D721Med (cell line): ENCODE data around the gene EPG5.
"Not testable (repeated sequence)": the region's sequence is repeated elsewhere in the genome, so short reads cannot be mapped to it uniquely, and the experiment has no call there.

ENCODE experiments used
- DNase-seq: peaks from one replicate; pipeline ENCODE4 v3.0.0; 2011; ENCODE audit warnings: low spot score; ENCODE audit not compliant: insufficient read length
- FAIRE-seq: peaks from 2 replicates; lab custom pipeline; 2011; peaks lifted over from hg19 to GRCh38; lab: Jason Lieb, UNC
- TF ChIP-seq, protein P1 (sequence below): IDR thresholded peaks from 2 replicates; pipeline ENCODE4 v1.5.1; 2012; ENCODE audit warnings: mild to moderate bottlenecking, control low read depth; ENCODE audit not compliant: insufficient read depth; ENCODE audit errors: missing control alignments

EPG5 gene

DNA sequence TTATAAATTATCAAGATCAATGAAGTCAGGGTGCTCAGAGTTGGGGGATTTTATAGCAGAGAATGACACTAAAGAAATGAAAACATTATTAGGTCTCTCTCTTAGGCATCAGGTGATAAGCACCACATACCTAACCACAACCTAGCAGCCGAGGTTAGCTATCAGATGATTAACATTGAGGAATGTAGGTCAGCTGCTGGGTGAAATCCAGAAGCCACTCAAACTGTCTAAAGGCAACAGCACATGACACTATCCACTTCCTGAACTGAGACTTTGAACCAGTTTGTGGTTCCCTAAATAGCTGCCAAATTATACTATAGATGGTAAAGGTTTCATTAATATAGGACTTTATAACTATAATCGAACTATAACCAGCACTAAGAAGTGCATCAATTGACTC is 4.7 kb downstream of the EPG5 start:
- no peak for DNase-seq
- TF ChIP-seq, protein P1, sequence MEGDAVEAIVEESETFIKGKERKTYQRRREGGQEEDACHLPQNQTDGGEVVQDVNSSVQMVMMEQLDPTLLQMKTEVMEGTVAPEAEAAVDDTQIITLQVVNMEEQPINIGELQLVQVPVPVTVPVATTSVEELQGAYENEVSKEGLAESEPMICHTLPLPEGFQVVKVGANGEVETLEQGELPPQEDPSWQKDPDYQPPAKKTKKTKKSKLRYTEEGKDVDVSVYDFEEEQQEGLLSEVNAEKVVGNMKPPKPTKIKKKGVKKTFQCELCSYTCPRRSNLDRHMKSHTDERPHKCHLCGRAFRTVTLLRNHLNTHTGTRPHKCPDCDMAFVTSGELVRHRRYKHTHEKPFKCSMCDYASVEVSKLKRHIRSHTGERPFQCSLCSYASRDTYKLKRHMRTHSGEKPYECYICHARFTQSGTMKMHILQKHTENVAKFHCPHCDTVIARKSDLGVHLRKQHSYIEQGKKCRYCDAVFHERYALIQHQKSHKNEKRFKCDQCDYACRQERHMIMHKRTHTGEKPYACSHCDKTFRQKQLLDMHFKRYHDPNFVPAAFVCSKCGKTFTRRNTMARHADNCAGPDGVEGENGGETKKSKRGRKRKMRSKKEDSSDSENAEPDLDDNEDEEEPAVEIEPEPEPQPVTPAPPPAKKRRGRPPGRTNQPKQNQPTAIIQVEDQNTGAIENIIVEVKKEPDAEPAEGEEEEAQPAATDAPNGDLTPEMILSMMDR: no peak

DNA sequence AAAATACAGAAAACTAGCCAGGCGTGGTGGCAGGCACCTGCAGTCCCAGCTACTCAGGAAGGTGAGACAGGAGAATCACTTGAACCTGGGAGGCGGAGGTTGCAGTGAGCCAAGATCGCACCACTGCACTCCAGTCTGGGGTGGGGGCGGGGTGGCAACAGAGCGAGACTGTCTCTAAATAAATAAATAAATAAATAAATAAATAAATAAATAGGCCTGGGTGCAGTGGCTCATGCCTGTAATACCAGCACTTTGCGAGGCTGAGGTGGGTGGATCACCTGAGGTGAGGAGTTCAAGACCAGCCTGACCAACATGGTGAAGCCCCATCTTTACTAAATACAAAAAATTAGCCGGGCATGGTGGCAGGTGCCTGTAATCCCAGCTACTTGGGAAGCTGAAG is 7.6 kb downstream of the EPG5 start:
- not testable (repeated sequence) for DNase-seq, FAIRE-seq

More for the DNA sequence above, 4.7 kb downstream of the EPG5 start:
- FAIRE-seq: no peak

GRCh38 chr18:45958730-45959129 is 8.4 kb downstream of the EPG5 start:
- DNase-seq (no peak), FAIRE-seq (no peak)
- TF ChIP-seq, protein P1: no peak

- FAIRE-seq: no peak
Measured at GRCh38 chr18:45958027-45958426, 9.1 kb downstream of the EPG5 start.

DNA sequence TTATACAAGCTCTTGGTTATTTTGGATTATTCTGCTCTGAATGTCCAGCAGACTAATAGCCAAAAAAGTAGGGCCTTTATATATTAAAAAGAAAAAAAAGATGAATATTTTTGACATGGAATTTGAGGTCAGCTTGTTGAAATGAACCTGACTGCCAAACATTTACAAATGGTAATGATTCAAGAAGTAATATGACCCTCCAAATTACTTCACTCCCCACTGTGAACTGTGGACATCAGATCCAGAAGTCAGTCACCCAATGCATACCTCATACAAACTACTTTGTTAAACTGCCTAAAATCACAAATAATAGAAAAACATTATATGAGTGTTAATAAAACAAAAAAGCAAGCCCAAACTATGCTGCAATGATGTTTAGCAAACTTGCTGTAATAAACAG is 10.0 kb downstream of the EPG5 start:
- FAIRE-seq (no peak), DNase-seq (no peak)
- TF ChIP-seq, protein P1: no peak

More at GRCh38 chr18:45958027-45958426, 9.1 kb downstream of the EPG5 start:
- no peak for DNase-seq
- TF ChIP-seq, protein P1: no peak

GRCh38 chr18:45954070-45954934 is 12.8 kb downstream of the EPG5 start:
- TF ChIP-seq, protein P1: no peak
- FAIRE-seq (no peak), DNase-seq (no peak)

DNA sequence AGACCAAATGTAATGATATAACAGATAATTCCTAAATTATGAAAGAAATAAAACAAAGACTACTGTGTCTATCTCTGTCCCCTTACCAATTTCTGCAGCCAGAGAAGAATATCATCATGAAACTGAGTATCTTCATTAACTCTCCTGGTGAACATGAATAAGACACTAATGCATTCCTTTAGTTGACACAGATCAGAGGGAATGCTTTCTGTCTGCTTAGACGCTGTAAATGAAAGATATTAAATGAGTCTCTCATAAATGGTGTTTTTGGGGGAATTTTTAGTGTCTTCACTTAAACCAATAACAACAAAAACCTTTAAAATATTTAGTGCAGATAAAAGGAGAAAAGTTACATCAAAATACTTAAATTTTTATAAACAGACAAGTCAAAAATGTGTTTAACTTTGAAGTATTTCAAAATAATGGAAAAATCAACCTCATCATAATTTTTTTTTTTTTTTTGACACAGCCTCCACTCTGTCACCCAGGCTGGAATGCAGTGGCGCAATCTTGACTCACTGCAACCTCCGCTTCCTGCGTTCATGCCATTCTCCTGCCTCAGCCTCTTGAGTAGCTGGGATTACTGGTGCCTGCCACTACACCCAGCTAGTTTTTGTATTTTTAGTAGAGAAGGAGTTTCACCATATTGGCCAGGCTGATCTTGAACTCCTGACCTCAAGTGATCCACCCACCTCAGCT is 16.0 kb downstream of the EPG5 start:
- no peak for FAIRE-seq

More for the DNA sequence above, 16.0 kb downstream of the EPG5 start:
- DNase-seq: no peak
- TF ChIP-seq, protein P1: no peak
